ENCODE results near the gene RPS6KA5. TPM values are rescaled to one million over a fixed set of nuclear protein-coding genes. Genes with fewer than 3 reads are reported as not detected.
"Not testable (repeated sequence)": the region's sequence is repeated elsewhere in the genome, so short reads cannot be mapped to it uniquely, and the experiment has no call there.

Gene RPS6KA5
- total and polyA plus RNA-seq, 10 donors = 1.4 to 17.8 (median 8.5) TPM

GRCh38 chr14:90864741-90865140 lies 195.7 kb downstream of the RPS6KA5 start:
- no peak for TF ChIP-seq POLR2A (IDR thresholded peaks at IDR 0.05)
- TF ChIP-seq POLR2AphosphoS5 (IDR thresholded peaks at IDR 0.05) = no peak
- no peak for TF ChIP-seq CTCF (IDR thresholded peaks at IDR 0.05 in 8 of 11, conservative IDR thresholded peaks at IDR 0.05 in 3 of 11)
- intact Hi-C loops (cut with DNase I; ENCODE audit: low total_unique reads) = no loop called here
- DNase-seq = no peak

GRCh38 chr14:90858511-90858910 lies 201.9 kb downstream of the RPS6KA5 start:
- peaks cover 0 to 3% (median 0%) of the 10 kb centered on the region in 6 donors for H3K4me1 ChIP-seq
- H3K36me3 ChIP-seq = no peaks in the 10 kb centered on the region
- TF ChIP-seq POLR2A (IDR thresholded peaks at IDR 0.05) (no peak), POLR2AphosphoS5 (IDR thresholded peaks at IDR 0.05) (no peak), CTCF (IDR thresholded peaks at IDR 0.05 in 8 of 11, conservative IDR thresholded peaks at IDR 0.05 in 3 of 11) (no peak)
- H3K27ac ChIP-seq = no peak overlapping the region
- H3K27me3 ChIP-seq (replicated peaks in 1 of 7) = no peaks in the 10 kb centered on the region
- no peaks in the 10 kb centered on the region for H3K9me3 ChIP-seq
- H3K4me3 ChIP-seq = no peak overlapping the region
- 72 to 78% (median 75%) methylated on average over 5 of the region's 5 CpGs for WGBS, 5 donors
- intact Hi-C loops (cut with DNase I; ENCODE audit: low total_unique reads) = no loop called here
- no peak for DNase-seq

More at GRCh38 chr14:90864741-90865140, 195.7 kb downstream of the RPS6KA5 start:
- Histone ChIP-seq H3K4me1 (no peaks in the 10 kb centered on the region), H3K27me3 (replicated peaks in 1 of 7) (no peaks in the 10 kb centered on the region), H3K27ac (no peak overlapping the region), H3K36me3 (peaks cover 0 to 6% (median 0%) of the 10 kb centered on the region in 6 donors), H3K4me3 (no peak overlapping the region), H3K9me3 (no peaks in the 10 kb centered on the region)
- WGBS, 5 donors = 82 to 93% (median 86%) methylated on average over 2 of the region's 2 CpGs

GRCh38 chr14:90857866-90858265 lies 202.6 kb downstream of the RPS6KA5 start:
- WGBS, 5 donors = 91 to 94% (median 92%) methylated on average over 6 of the region's 6 CpGs
- intact Hi-C loops (cut with DNase I; ENCODE audit: low total_unique reads) = no loop called here
- Histone ChIP-seq H3K9me3 (no peaks in the 10 kb centered on the region), H3K36me3 (no peaks in the 10 kb centered on the region), H3K27ac (no peak overlapping the region), H3K4me1 (peaks cover 0 to 3% (median 0%) of the 10 kb centered on the region in 6 donors), H3K4me3 (no peak overlapping the region), H3K27me3 (replicated peaks in 1 of 7) (no peaks in the 10 kb centered on the region)
- TF ChIP-seq CTCF (IDR thresholded peaks at IDR 0.05 in 8 of 11, conservative IDR thresholded peaks at IDR 0.05 in 3 of 11) (no peak), POLR2AphosphoS5 (IDR thresholded peaks at IDR 0.05) (no peak), POLR2A (IDR thresholded peaks at IDR 0.05) (no peak)
- DNase-seq = no peak

- H3K27ac ChIP-seq; intact Hi-C loops (cut with DNase I; ENCODE audit: low total_unique reads); DNase-seq; H3K9me3 ChIP-seq; H3K4me3 ChIP-seq; H3K4me1 ChIP-seq; H3K36me3 ChIP-seq; H3K27me3 ChIP-seq (replicated peaks in 1 of 7): not testable (repeated sequence)
- WGBS, 5 donors = 65 to 71% (median 67%) methylated on average over 5 of the region's 5 CpGs
These were observed 204.3 kb downstream of the RPS6KA5 start for GRCh38 chr14:90856115-90856514.

GRCh38 chr14:90853116-90853515 lies 207.3 kb downstream of the RPS6KA5 start:
- intact Hi-C loops (cut with DNase I; ENCODE audit: low total_unique reads) = no loop called here
- Histone ChIP-seq H3K4me1 (peaks cover 0 to 9% (median 2%) of the 10 kb centered on the region in 6 donors), H3K27me3 (replicated peaks in 1 of 7) (no peaks in the 10 kb centered on the region), H3K4me3 (no peak overlapping the region), H3K27ac (no peak overlapping the region), H3K9me3 (no peaks in the 10 kb centered on the region), H3K36me3 (peaks cover 0 to 8% (median 0%) of the 10 kb centered on the region in 6 donors)
- TF ChIP-seq POLR2AphosphoS5 (IDR thresholded peaks at IDR 0.05) (no peak), POLR2A (IDR thresholded peaks at IDR 0.05) (no peak), CTCF (IDR thresholded peaks at IDR 0.05 in 8 of 11, conservative IDR thresholded peaks at IDR 0.05 in 3 of 11) (no peak)
- no peak for DNase-seq
